Measurements from ENCODE around the gene TTLL3. TPM values are rescaled to one million over a fixed set of nuclear protein-coding genes. Genes with fewer than 3 reads are reported as not detected.

Gene TTLL3
- total RNA-seq, 1 donor from 2014 or later = 29.8 TPM

- Mint-ChIP-seq H3K4me3 (ENCODE audit: unreplicated experiment) (no peak overlapping the region), H3K9me3 (ENCODE audit: unreplicated experiment) (no peaks in the 10 kb centered on the region), H3K27me3 (ENCODE audit: low read depth, unreplicated experiment) (peaks cover 7% of the 10 kb centered on the region), H3K27ac (ENCODE audit: unreplicated experiment) (no peak overlapping the region), H3K4me1 (ENCODE audit: low read depth, unreplicated experiment) (peaks cover 7% of the 10 kb centered on the region), H3K36me3 (ENCODE audit: low read depth, unreplicated experiment) (no peaks in the 10 kb centered on the region)
- H3K36me3 ChIP-seq (ENCODE audit: insufficient read depth, low read length) = no peaks in the 10 kb centered on the region
- no peak overlapping the region for H3K27ac ChIP-seq (ENCODE audit: low read depth, low read length)
- H3K4me2 ChIP-seq (ENCODE audit: low read length) = no peak overlapping the region
- no peaks in the 10 kb centered on the region for H3K79me2 ChIP-seq (ENCODE audit: insufficient read depth, low read length)
- H4K20me1 ChIP-seq (ENCODE audit: insufficient read depth, low read length) = no peaks in the 10 kb centered on the region
- H3K27me3 ChIP-seq (ENCODE audit: insufficient read depth, low read length) = no peaks in the 10 kb centered on the region
- no peak for DNase-seq (ENCODE audit: low read depth)
- no peak overlapping the region for H2AFZ ChIP-seq (ENCODE audit: low read depth, low read length)
- TF ChIP-seq, protein P1, sequence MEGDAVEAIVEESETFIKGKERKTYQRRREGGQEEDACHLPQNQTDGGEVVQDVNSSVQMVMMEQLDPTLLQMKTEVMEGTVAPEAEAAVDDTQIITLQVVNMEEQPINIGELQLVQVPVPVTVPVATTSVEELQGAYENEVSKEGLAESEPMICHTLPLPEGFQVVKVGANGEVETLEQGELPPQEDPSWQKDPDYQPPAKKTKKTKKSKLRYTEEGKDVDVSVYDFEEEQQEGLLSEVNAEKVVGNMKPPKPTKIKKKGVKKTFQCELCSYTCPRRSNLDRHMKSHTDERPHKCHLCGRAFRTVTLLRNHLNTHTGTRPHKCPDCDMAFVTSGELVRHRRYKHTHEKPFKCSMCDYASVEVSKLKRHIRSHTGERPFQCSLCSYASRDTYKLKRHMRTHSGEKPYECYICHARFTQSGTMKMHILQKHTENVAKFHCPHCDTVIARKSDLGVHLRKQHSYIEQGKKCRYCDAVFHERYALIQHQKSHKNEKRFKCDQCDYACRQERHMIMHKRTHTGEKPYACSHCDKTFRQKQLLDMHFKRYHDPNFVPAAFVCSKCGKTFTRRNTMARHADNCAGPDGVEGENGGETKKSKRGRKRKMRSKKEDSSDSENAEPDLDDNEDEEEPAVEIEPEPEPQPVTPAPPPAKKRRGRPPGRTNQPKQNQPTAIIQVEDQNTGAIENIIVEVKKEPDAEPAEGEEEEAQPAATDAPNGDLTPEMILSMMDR (IDR thresholded peaks at IDR 0.05; ENCODE audit: insufficient read depth, low read depth, low read length) = no peak
- no peak for TF ChIP-seq EZH2 (IDR thresholded peaks at IDR 0.05; ENCODE audit: insufficient read depth, low read length)
- H3K4me3 ChIP-seq (ENCODE audit: insufficient read depth, low read depth, low read length) = no peak overlapping the region
- H3K4me1 ChIP-seq (ENCODE audit: insufficient read depth, low read length) = peaks cover 9% of the 10 kb centered on the region
- no peaks in the 10 kb centered on the region for H3K9me3 ChIP-seq (ENCODE audit: insufficient read depth, low read depth, low read length)
- H3K9ac ChIP-seq (ENCODE audit: low read length) = no peak overlapping the region
- no peak for FAIRE-seq
These were observed 51.6 kb downstream of the TTLL3 start for GRCh38 chr3:9861626-9862130.

DNA sequence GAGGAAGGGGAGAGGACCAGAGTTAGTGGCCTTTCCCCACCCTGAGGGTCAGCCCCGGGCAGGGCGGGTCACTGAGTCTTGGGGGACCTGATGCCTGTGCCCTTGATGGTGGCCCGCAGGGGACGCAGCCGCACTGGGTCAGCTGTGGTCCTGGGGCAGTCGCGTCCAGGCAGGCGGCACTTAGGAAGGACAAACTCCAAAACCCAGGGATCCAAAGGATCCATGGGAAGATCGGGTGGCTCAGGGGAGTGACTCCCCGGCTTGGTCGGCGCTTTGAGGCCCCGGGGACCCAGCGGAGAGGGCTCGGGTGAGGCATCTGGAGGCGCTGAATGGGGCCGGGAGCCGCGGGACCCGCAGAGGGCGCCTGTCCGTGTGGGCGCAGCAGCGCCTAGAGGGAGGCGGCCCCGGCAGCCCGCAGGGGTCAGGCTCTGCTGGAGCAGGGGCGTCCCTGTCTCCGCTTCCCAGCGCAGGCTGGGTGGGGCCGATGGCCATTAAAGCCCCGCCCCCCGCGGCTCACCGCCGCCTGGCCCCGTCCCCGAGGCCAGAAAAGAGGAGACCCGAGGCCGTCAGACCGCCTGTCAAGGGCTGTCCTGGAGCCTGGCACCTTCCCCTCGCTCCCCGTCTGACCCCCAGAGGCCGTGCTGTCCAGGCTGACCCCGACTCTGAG is 52.5 kb downstream of the TTLL3 start:
- FAIRE-seq (no peak), DNase-seq (ENCODE audit: low read depth) (no peak)
- H3K79me2 ChIP-seq (ENCODE audit: insufficient read depth, low read length) = no peaks in the 10 kb centered on the region
- peaks cover 7% of the 10 kb centered on the region for H3K4me1 Mint-ChIP-seq (ENCODE audit: low read depth, unreplicated experiment)
- H3K27ac ChIP-seq (ENCODE audit: low read depth, low read length) = no peak overlapping the region
- peaks cover 7% of the 10 kb centered on the region for H3K27me3 Mint-ChIP-seq (ENCODE audit: low read depth, unreplicated experiment)
- no peaks in the 10 kb centered on the region for H3K9me3 ChIP-seq (ENCODE audit: insufficient read depth, low read depth, low read length)
- H3K4me1 ChIP-seq (ENCODE audit: insufficient read depth, low read length) = peaks cover 9% of the 10 kb centered on the region
- H3K9ac ChIP-seq (ENCODE audit: low read length) = no peak overlapping the region
- H3K4me3 ChIP-seq (ENCODE audit: insufficient read depth, low read depth, low read length) = no peak overlapping the region
- H3K27me3 ChIP-seq (ENCODE audit: insufficient read depth, low read length) = no peaks in the 10 kb centered on the region
- no peak overlapping the region for H3K4me3 Mint-ChIP-seq (ENCODE audit: unreplicated experiment)
- H4K20me1 ChIP-seq (ENCODE audit: insufficient read depth, low read length) = no peaks in the 10 kb centered on the region
- peak overlapping the region; percentile 62 for H3K4me2 ChIP-seq (ENCODE audit: low read length)
- H2AFZ ChIP-seq (ENCODE audit: low read depth, low read length) = peak overlapping the region; percentile 67
- TF ChIP-seq, protein P1 (IDR thresholded peaks at IDR 0.05; ENCODE audit: insufficient read depth, low read depth, low read length) = no peak
- TF ChIP-seq EZH2 (IDR thresholded peaks at IDR 0.05; ENCODE audit: insufficient read depth, low read length) = no peak
- H3K9me3 Mint-ChIP-seq (ENCODE audit: unreplicated experiment) = no peaks in the 10 kb centered on the region
- no peaks in the 10 kb centered on the region for H3K36me3 ChIP-seq (ENCODE audit: insufficient read depth, low read length)
- H3K27ac Mint-ChIP-seq (ENCODE audit: unreplicated experiment) = no peak overlapping the region
- H3K36me3 Mint-ChIP-seq (ENCODE audit: low read depth, unreplicated experiment) = no peaks in the 10 kb centered on the region

Data from astrocyte (in vitro differentiated cells and primary cell).